GM23338 (cell line): Measurements from ENCODE around the gene CBFA2T2. TPM values are rescaled to one million over a fixed set of nuclear protein-coding genes. Genes with fewer than 3 reads are reported as not detected.
A peak's percentile ranks its signal among the peaks of the same experiment; 100 is the strongest.

Experiments used
- ATAC-seq: fragments of 200-7000 bp; cut with Tn5 transposase; 3 replicates; pipeline ENCODE4 v1.9.1; 2020
- DNase-seq: peaks from one replicate; pipeline ENCODE4 v3.0.0-alpha.2; 2015; ENCODE audit warnings: low spot score
- H2AFZ ChIP-seq: fragments of 200-600 bp; sonication (generic); 2 replicates; pipeline ENCODE4 v1.8.0; 2016; ENCODE audit warnings: antibody characterized with exemption, mild to moderate bottlenecking, moderate library complexity
- H3F3A ChIP-seq: fragments of 200-600 bp; sonication (generic); replicated peaks from 2 replicates; pipeline ENCODE4 v1.8.0; 2017; ENCODE audit warnings: antibody characterized with exemption, mixed run types, low read depth
- H3K27ac ChIP-seq: fragments of 200-600 bp; sonication (generic); 2 replicates; pipeline ENCODE4 v1.6.1; 2016; ENCODE audit warnings: low read depth
- H3K27me3 ChIP-seq: fragments of 200-600 bp; sonication (generic); 2 replicates; pipeline ENCODE4 v1.8.0; 2016; ENCODE audit warnings: mild to moderate bottlenecking, mixed run types, moderate library complexity; ENCODE audit not compliant: insufficient read depth
- H3K36me3 ChIP-seq: fragments of 200-600 bp; sonication (generic); 2 replicates; pipeline ENCODE4 v1.8.0; 2016; ENCODE audit warnings: mild to moderate bottlenecking; ENCODE audit not compliant: insufficient read depth
- H3K4me1 ChIP-seq: fragments of 200-600 bp; sonication (generic); 2 replicates; pipeline ENCODE4 v1.8.0; 2016; ENCODE audit warnings: mild to moderate bottlenecking, moderate library complexity; ENCODE audit not compliant: insufficient read depth
- H3K4me2 ChIP-seq: fragments of 200-600 bp; sonication (generic); 2 replicates; pipeline ENCODE4 v1.7.1; 2017; ENCODE audit warnings: mixed run types
- H3K4me3 ChIP-seq: fragments of 200-600 bp; sonication (generic); 2 replicates; pipeline ENCODE4 v1.6.1; 2016; ENCODE audit warnings: mixed run types
- H3K79me2 ChIP-seq: fragments of 200-600 bp; sonication (generic); replicated peaks from 2 replicates; pipeline ENCODE4 v1.8.0; 2017; ENCODE audit warnings: mild to moderate bottlenecking; ENCODE audit not compliant: insufficient read depth
- H3K9me2 ChIP-seq: fragments of 200-600 bp; sonication (generic); 2 replicates; pipeline ENCODE4 v1.8.0; 2017; ENCODE audit not compliant: insufficient read depth
- H4K20me1 ChIP-seq: fragments of 200-600 bp; sonication (generic); replicated peaks from 2 replicates; pipeline ENCODE4 v1.8.0; 2017; ENCODE audit warnings: mild to moderate bottlenecking; ENCODE audit not compliant: insufficient read depth
- H3K27ac Mint-ChIP-seq: 2 replicates; pipeline ENCODE4 v1.8.0; 2020; ENCODE audit warnings: inconsistent platforms, mild to moderate bottlenecking, moderate library complexity, mixed read lengths
- H3K27me3 Mint-ChIP-seq: 3 replicates; pipeline ENCODE4 v1.8.0; 2022; ENCODE audit warnings: low read depth, mild to moderate bottlenecking, moderate library complexity, mixed read lengths, inconsistent platforms; ENCODE audit not compliant: insufficient read depth, poor library complexity
- H3K36me3 Mint-ChIP-seq: 3 replicates; pipeline ENCODE4 v1.8.0; 2021; ENCODE audit warnings: low read depth, mild to moderate bottlenecking, inconsistent platforms, moderate library complexity, mixed read lengths
- H3K4me1 Mint-ChIP-seq: 3 replicates; pipeline ENCODE4 v1.8.0; 2020; ENCODE audit warnings: mild to moderate bottlenecking, inconsistent platforms, mixed read lengths
- H3K4me3 Mint-ChIP-seq: 3 replicates; pipeline ENCODE4 v1.8.0; 2021; ENCODE audit warnings: moderate library complexity, mild to moderate bottlenecking, inconsistent platforms, mixed read lengths
- H3K9me3 Mint-ChIP-seq: 3 replicates; pipeline ENCODE4 v1.8.0; 2020; ENCODE audit warnings: moderate library complexity, mild to moderate bottlenecking, inconsistent platforms, mixed read lengths
- CREB1 ChIP-seq: fragments of 250-450 bp; sonication (Bioruptor Pico); IDR thresholded peaks from 2 replicates; pipeline ENCODE4 v1.5.0; 2020; ENCODE audit warnings: low read depth, mild to moderate bottlenecking, moderate library complexity
- CTCF ChIP-seq, 2 experiments: fragments of 200-600 bp in 1 of 2; sonication (generic) in 1 of 2; conservative IDR thresholded peaks; 2 replicates each; pipeline versions ENCODE4 v1.5.1 to v1.6.1; 2016 to 2017; ENCODE audit warnings: antibody characterized with exemption in 2 of 2, low read depth in 2 of 2, mild to moderate bottlenecking in 2 of 2, moderate library complexity in 1 of 2
- ETS1 ChIP-seq: IDR thresholded peaks from 2 replicates; pipeline ENCODE4 v1.6.1; 2016; ENCODE audit warnings: antibody characterized with exemption
- EZH2 ChIP-seq: fragments of 200-600 bp; sonication (generic); IDR thresholded peaks from one replicate; pipeline ENCODE4 v1.8.0; 2017; ENCODE audit warnings: antibody characterized with exemption, mild to moderate bottlenecking, low read depth; ENCODE audit not compliant: unreplicated experiment
- EZH2phosphoT487 ChIP-seq: fragments of 200-600 bp; sonication (generic); IDR thresholded peaks from one replicate; pipeline ENCODE4 v1.8.1; 2018; ENCODE audit warnings: antibody characterized with exemption; ENCODE audit not compliant: unreplicated experiment
- JUNB ChIP-seq: IDR thresholded peaks from one replicate; pipeline ENCODE4 v1.6.1; 2016; ENCODE audit warnings: antibody characterized with exemption; ENCODE audit not compliant: unreplicated experiment
- NANOG ChIP-seq: IDR thresholded peaks from 2 replicates; pipeline ENCODE4 v1.6.1; 2016; ENCODE audit warnings: antibody characterized with exemption, borderline replicate concordance
- POLR2AphosphoS5 ChIP-seq: IDR thresholded peaks from 2 replicates; pipeline ENCODE4 v1.6.1; 2016; ENCODE audit warnings: antibody characterized with exemption, low read depth
- REST ChIP-seq: IDR thresholded peaks from one replicate; pipeline ENCODE4 v1.6.1; 2018; ENCODE audit warnings: antibody characterized with exemption; ENCODE audit not compliant: unreplicated experiment
- ZNF114 ChIP-seq: fragments of 250-450 bp; sonication (Bioruptor Pico); IDR thresholded peaks from 2 replicates; pipeline ENCODE4 v1.5.0; 2020; ENCODE audit warnings: mild to moderate bottlenecking, moderate library complexity
- ZNF462 ChIP-seq: fragments of 250-450 bp; sonication (Bioruptor Pico); IDR thresholded peaks from 2 replicates; pipeline ENCODE4 v1.5.0; 2020; ENCODE audit warnings: mild to moderate bottlenecking, moderate library complexity
- polyA plus RNA-seq: library from polyadenylated mRNA; unstranded; fragments of >200 nt; fragmentation: Nextera tagmentation; extraction: Ambion mirVana; gene quantifications from 2 replicates; pipeline ENCODE4 v1.2.1, GENCODE V29; 2016
- total RNA-seq: library from RNA; depleted of rRNA; stranded (reverse); fragments of >200 nt; shearing (Covaris generic); gene quantifications from 2 replicates; pipeline ENCODE4 v1.2.3, GENCODE V29; 2014

Gene CBFA2T2
- total and polyA plus RNA-seq, 2 experiments from 2014 or later: 12.7 to 15.8 TPM

GRCh38 chr20:33555755-33556154, 65.9 kb downstream of the CBFA2T2 start (continued):
- no peak for TF ChIP-seq ZNF462 (CRISPR knock-in tag)
- TF ChIP-seq CREB1 (CRISPR knock-in tag): no peak
- no peak for TF ChIP-seq JUNB
- TF ChIP-seq NANOG: no peak
- no peak for TF ChIP-seq REST

GRCh38 chr20:33556246-33556645, 66.3 kb downstream of the CBFA2T2 start:
- Mint-ChIP-seq H3K36me3 (peaks cover 12% of the 10 kb centered on the region), H3K4me1 (peaks cover 8% of the 10 kb centered on the region), H3K27me3 (no peaks in the 10 kb centered on the region), H3K9me3 (no peaks in the 10 kb centered on the region; the same call in 2 of the 3 replicates), H3K27ac (peak overlapping the region; percentile 88; the same call in 1 of the 2 replicates), H3K4me3 (no peak overlapping the region)
- H3K4me3 ChIP-seq: no peak overlapping the region
- H3K4me2 ChIP-seq: no peak overlapping the region
- H3F3A ChIP-seq: no peaks in the 10 kb centered on the region
- no peak overlapping the region for H3K27ac ChIP-seq
- ATAC-seq (no peak), DNase-seq (no peak)
- H3K4me1 ChIP-seq: no peaks in the 10 kb centered on the region
- H2AFZ ChIP-seq: no peak overlapping the region
- no peaks in the 10 kb centered on the region for H3K27me3 ChIP-seq
- no peaks in the 10 kb centered on the region for H3K9me2 ChIP-seq
- no peaks in the 10 kb centered on the region for H4K20me1 ChIP-seq
- H3K79me2 ChIP-seq: no peaks in the 10 kb centered on the region; the same call in 1 of the 2 replicates
- H3K36me3 ChIP-seq: no peaks in the 10 kb centered on the region
- no peak for TF ChIP-seq EZH2phosphoT487
- no peak for TF ChIP-seq POLR2AphosphoS5
- TF ChIP-seq NANOG: no peak
- TF ChIP-seq ETS1: no peak
- TF ChIP-seq JUNB: no peak
- TF ChIP-seq EZH2: no peak
- no peak for TF ChIP-seq CTCF (conservative IDR thresholded peaks at IDR 0.05; ENCODE audit: low read depth in 2 of 2)
- no peak for TF ChIP-seq ZNF114 (CRISPR knock-in tag)
